ENCODE measurements around the gene SIDT2.

The SIDT2 gene

DNA sequence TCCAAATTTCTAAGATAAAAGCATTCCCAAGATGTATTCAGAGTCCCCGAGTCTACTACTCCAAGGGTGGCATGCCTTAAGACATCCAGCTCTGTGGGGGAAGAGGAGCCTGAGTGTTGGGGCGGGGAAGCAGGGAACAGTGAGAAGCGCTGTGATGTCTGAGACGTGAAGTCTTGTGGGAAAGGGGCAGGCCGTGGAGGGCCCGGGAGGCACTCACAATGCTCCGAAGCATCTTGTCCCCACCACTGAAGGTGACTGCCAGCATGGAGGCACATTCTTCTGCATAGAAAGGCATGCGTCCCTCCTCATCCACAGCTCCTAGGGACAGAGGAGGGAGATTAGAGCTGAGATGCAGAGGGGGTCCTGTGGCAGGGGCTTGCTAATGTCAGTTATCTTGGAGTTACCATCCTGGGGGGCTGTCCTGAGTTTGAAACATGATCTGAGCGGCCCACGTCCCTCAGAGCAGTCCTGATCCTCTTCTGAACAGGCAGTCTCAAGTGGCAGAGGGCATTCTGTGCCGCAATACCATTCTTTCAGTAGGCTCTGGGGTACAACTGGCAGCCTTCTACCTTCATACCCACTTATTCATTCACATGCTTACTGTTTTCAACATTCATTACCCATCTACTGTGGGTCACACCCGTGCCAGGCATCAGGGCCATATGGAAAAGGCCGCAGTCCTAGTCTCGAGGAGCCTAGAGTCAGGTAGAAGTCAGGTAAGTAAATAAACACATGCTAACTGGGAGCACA, 44.6 kb downstream of the SIDT2 start:
- DNase-seq (ENCODE audit: low read depth) = no peak

DNA sequence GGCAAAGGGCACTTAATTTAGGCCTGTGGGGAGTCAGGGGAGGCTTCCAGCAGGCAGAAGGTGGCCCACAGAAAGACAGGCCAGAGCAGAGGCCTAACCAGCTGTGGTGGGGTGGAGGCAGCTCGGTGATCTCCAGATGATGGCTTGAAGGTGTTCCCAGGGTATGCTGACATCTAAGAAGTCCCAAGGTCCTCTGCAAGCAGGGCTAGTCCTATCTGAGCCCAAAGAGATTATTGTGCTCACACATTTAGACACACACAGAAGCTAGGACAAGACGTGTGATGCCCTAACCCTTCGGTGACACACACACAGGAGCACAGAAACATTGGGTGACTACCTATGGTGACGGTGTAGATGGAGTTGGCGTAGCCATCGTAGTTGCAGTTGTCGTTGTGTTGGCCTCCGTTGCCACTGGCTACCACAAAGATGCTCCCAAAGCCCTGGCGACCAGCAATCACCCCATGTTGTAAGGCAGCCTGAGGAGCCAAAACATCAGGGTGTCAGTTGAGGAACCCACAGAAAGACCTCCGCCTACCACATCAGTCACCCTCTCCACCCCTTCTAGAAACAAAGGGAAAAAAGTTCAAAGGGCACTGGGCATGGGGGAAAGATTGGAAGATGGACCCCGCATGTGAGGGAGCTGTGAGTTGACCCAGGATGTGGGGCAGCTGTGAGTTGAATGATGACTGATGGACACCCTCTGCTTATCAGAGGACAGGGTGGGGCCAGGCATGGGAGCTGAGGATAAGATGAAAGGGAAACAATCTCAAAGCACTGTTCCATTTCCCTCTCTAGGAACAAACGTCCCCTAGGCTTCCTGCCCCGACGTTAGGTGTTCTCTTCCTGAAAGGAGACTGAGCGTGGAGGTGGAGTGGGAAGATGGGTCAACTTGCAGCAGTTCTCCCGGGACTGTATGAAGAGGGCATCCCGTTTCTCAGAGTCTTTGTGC, 45.5 kb downstream of the SIDT2 start:
- no peak for DNase-seq (ENCODE audit: low read depth)

DNA sequence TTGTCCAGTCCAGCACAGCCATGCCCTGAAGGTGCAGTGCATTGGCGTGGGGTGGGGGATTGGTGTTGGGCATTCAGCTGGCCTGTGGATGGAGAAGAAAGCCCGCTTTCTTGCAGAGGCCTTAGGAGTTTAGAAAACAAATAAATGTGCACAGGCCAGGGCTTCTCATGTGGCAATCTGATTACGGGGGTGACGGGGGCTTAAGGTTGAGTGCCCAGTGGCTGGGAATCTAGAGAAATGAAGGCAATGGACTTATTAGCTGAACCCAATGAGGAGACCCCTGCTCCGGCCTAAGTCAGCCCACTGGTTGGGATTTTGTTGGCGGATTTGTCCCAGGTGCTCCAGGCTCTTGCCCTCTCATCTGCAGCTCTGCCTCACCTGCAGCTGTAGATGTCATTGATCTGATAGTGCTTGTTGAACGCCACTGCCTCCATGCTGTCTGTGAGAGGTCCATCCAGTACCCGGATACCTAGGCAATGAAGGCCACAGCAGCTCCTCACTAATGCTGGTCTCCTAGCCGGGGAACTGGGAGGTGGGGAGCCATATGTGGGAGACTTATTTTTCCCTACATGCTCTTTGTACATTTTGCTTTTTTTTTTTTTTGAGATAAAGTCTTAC, 47.1 kb downstream of the SIDT2 start:
- no peak for DNase-seq (ENCODE audit: low read depth)

DNA sequence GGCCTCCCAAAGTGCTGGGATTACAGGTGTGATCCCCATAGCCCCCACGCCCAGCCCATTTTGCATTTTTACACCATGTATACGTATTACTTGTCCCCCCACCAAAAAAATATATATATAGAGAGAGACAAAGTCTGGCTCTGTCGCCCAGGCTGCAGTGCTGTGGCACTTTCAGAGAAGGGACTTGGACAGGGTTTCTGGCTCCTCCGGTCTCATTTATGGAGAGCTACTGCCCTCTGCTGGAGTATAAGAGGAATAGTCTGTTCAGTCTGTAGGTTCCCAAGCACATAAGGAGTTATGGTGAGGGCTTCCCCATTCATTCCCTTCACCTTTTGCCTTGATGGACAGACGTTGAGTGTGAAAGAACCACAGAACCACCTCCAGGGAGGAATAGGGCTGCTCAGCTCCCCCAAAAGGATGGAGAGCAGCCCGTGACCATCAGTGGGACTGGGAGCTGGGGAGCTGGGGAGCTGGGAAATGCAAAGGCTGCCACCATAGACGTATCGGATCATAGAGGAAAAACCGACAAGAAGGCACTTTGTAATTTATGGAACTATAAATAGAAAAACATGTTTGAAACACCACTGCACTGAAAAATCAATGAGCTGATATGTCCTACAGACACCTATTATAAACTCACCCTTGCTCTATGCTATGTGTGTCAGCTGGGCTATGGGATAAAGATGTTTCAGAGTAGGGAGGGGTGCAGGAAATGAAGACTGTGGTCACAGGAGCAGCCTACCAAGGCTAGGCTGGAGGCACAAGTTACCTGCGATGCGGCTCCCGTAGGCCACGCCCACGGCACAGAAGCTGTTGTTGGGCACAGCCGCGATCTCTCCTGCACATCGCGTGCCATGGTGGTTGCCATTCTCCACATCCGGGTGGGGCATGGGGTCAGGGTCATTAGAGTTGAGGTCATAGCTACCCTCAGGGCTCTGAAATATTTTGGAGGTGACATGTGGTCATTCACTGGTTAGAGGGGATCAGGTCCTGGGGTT, 48.1 kb downstream of the SIDT2 start:
- no peak for DNase-seq (ENCODE audit: low read depth)

DNA sequence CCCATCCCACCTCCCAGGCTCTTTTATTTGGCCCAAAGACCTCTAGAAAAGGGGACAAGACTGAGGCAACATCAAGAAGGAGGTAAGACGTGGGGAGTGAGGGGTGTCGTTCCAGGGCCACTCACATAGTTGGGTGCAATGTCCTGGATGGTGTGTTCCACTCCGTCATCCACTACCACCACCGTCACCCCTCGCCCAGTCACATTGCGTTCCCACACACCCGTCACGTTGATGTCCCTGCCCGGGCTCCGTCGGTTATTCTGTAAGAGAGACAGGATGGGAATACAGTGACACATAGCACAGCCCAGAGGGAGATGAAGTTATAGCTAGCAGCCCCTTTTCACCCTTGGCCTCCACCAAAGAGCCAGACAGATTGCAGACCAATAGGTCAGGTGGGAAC, 49.5 kb downstream of the SIDT2 start:
- no peak for DNase-seq (ENCODE audit: low read depth)

DNA sequence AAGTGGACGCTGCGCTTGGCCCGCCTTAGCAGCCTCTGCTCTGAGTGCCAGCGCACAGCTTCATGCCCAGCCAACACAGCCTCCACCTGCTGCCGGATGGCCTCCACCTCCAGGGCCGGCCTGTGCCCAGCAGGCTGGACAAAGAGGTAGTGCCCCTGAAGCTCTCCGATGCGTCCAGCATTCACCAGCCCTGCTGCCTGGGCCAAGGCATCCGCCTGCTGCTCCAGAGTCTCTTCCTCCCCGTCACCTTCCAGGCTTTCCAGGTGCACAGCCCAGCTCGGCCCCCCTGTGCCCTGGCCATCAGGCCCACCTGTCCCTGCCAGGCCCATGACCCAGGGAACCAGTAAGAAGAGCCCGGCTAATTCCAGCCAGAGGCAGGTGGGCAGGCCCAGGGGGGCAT, 50.9 kb downstream of the SIDT2 start:
- DNase-seq (ENCODE audit: low read depth) = no peak

DNA sequence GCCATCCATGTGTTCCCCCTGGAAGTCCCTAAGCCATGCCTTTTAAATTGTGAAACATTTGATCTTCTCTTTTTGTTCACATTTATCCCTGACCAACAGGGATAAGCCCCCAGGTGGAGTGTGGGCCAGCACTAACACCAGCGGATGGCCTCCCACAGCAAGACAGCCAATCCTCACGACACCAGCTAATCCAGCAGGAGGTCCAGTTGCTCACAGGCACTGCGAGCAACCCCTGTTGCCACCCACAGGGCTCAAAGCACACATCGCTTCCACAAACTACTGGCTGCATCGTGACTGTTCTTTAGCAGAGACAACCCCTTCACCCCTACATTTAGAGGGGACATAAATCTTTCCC, 51.4 kb downstream of the SIDT2 start:
- no peak for DNase-seq (ENCODE audit: low read depth)

DNA sequence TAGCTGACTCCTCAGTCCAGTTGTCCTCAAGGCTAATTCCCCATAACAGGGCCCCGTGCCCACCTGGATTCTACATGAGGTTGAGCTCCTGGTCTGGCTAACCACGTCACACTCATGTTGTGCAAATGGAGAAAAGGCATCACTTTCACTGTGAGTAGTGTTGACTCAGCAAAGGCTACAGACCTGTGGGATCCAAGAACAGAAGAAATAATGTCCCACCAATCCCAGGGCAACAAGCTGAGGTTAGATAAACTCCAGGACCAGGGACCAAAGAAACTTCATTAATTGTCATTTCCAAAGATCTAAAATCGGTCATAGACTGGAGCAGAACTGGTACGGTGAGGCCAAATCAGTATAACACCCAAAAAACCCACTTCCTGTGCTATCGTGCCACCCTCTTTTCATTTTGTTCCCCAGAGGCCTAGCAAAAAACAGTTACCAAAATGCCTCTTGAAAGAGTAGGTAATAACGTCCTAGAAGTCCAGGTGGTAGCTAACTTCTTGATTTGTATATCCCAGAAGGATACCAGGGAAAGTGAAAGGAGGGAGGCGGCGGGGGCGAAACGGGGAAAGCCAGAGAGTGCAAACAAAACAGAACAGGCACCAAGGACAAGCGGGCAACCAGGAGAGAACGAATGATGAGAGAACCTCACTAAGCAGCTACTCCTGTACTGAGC, 51.9 kb downstream of the SIDT2 start:
- no peak for DNase-seq (ENCODE audit: low read depth)

DNA sequence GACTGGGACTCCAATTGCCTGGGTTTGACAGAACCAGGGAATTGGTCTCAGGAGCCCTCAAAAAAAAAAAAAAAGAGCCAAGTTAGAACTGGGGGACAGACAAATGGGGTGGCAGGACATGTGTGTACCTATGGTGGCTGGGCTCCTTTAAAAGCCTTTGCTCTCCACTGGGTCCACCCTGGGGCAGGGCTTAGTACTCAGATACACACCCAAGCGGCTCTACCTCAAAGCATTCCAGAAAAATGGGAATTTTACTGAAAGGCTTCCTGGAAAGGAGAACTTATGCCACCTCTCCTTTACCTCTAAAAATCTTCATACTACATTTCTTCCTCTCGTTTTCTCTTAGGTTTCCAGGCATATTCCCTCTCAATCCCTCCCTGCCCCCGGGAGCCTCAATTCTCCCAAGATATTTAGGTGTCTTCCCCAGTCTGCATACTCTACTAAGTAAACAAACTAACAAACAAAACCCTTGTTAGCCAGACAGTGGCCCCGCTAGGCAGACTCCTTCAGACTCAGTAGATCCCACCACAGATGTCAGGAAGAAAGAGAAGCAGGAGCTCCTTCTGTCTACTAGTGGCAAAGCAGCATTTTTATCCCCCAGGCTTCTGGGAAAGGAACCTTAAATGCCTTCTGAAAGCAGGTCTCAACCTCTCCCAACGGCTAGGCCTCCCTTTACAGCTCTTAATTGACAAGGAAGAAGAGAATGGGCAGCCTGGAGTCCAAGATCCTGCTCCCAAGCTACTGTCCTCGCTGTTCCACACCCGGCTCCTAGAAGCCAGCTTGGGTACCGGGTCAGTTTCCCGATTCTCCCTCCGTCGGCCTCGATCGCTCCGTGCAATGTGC, 52.7 kb downstream of the SIDT2 start:
- DNase-seq (ENCODE audit: low read depth) = no peak

DNA sequence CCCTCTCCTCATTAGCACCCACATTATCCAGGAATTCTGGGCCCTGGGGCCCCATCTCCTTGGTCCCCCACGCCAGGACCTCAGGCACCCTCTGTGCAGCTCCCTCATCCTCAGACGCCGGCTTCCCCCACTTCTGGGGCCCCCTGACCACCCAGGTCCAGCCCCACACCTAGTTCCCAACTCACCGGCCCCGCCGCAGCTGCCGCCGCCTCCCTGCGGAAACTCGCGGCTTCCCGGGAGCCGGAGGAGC, 53.2 kb downstream of the SIDT2 start, which contains the start of gene PCSK7:
Gene PCSK7 (minus strand): TSS at position 232 of the 250 bp plus-strand sequence. CDS start 2,229 bp downstream, outside the sequence.
- DNase-seq (ENCODE audit: low read depth) = no peak

DNA sequence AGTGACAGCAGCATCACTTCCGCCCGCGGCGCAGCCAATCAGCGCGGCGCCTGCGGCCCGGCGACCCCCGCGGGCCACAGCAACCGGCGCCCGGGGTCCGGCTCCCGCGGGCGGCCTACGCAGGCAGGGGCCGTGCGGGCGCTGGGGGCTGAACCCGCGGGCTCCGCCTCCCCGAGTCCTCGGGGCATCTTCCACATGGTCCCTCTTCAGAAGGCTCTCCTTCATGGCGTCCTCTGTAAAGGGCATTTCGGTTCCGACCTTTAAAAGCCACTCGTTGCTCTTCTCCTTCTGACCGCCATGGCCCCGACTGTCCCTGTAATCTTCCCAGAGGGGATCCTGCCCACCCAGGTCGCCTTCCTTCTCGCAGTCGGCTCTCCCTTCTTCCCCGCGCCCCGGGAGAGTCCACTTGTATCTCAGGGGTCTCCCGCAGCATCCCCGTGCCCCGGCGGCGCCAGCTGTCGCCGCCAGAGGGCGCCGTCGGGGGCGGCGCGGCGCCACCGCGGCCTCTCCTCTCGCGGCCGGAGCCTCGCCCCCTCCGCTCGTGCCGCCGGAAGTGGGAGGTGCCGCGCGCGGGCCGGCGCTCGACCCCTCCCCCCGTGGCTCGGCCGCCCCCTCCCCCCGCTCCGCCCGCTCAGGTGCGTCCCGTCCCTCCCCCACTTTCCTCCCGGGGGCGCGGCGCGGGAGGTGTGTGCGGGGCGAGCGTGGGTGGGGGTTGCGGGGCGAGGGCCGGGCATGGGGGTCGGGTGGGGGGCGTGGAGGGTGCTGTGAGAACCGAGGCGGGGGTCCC, 53.7 kb downstream of the SIDT2 start, which contains the start of gene RNF214:
Gene RNF214 (plus strand): TSS at position 580 of the 787 bp plus-strand sequence. CDS start 1,602 bp downstream, outside the sequence.
- DNase-seq (ENCODE audit: low read depth) = no peak

DNA sequence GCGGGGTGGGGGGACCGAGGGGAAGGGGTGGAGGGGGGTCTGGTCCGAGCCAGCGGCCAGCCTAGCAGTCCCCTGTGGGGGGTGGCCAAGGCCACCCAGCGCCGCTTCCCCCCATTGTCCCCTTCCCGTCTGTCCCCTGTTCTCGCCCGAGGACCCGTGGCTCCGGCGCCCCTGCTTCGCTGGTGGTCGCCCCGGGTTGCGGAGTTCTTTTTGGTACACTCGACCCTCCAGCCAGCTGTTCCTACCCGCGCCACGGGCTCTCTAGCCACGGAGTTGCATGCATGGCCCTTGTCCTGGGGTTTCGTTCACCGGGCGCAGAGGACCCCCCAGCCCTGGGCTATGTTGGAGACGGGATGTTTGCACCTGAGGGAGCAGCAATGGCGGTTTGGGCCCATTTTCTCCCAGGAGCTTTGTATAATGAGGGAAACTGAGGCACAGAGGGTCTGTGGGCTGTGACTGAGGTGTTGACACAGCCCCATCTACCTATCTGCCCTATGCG, 54.4 kb downstream of the SIDT2 start:
- no peak for DNase-seq (ENCODE audit: low read depth)

DNA sequence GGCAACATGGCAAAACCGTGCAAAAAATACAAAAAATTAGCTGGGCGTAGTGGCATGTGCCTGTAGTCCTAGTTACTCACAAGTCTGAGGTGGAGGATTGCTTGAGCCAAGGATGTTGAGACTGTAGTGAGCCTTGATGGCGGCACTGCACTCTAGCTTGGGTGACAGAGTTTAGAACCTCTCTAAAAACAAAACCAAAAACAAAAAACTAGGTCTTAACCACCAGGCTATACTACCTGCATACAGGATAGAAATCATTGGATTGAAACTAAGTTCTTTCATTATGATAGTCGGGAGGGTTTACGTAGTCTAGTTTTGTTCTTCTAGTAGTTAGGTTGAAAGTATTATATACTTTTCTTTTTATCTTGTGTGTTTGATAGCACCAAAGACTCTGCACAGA, 59.7 kb downstream of the SIDT2 start:
- DNase-seq (ENCODE audit: low read depth) = no peak

DNA sequence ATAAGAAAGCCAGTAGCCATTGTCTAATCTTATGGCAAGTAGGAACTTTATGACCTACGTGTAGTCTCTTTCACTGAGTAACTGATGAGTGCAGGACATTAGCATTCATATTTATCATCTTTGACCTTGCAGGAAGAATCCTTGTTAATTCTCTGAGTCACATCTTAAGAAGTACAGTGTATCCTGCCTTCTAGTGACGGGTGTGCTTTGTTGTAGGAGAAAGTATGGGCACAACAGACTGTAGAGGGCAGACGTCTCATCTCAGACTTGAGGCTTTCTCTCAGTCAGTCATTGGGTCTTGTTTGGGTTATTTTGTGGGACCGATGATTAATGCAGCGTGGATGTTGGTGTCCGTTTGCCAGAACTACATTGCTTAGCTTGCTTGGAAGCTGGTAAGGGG, 60.8 kb downstream of the SIDT2 start:
- no peak for DNase-seq (ENCODE audit: low read depth)

All from HS-27A (cell line).